Stimulated activated naive CD4-positive, alpha-beta T cell treated with Interleukin-2 at 50 U/mL for 16 hours (primary cell): Measurements from ENCODE around the gene PPP6R1.
"Not testable (repeated sequence)": the region's sequence is repeated elsewhere in the genome, so short reads cannot be mapped to it uniquely, and the experiment has no call there.

Experiments used
- DNase-seq: peaks from one replicate; lab custom pipeline; 2025; lab: John Stamatoyannopoulos, UW

Gene PPP6R1

DNA sequence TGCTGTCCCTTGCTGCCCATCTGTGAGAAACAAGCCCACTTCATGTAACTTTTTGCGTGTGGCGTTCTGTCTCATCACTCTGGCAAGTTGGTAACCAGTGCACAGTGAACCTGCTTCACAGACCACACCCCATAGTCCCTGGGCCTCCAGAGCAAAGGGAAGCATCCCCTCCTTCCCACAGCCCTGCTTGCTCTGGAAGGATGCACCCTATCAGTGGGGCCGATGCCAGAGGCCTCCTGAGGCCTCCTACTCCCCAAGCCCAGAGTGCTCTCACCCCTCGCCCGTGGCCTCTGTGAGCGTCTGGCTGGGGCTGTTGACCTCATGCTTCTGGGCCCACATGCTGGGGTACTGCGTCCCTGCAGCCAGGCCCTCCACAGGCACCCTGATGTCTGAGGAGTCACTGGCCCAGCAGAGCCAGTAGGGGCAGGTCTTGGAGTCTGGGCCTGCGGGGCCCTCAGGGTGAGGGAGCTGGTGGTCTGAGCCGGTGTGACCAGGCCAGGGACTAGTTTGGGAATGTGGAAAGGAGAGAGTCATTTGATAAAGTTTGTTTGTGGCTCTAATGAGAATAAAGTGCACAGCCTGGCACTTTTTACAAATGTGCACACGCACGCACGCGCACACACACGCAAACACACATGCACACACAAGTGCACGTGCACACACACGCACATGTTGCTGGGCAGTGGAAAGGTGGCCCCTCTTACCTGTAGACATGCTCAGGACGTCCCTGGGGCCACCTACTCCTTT is 35.4 kb downstream of the PPP6R1 start:
- no peak for DNase-seq

DNA sequence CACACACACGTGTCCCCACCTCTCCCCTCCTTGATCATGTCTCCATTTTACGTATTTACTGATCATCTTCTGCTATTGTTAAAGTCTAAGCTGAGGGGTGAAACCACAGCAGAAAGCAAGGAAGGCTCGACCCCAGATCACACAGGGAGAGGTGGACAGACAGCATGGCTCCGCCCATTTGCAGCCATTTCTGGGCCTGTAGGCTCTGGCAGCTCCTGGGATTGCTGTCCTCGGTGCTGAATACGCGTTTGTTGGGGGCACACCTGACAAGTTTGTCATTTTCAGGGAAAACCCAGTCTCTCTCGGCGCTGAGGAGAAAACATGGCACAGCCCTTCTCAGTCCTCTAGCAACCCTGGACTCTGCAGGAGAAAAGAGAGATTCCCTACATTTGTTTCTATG is 38.3 kb downstream of the PPP6R1 start:
- DNase-seq: no peak

DNA sequence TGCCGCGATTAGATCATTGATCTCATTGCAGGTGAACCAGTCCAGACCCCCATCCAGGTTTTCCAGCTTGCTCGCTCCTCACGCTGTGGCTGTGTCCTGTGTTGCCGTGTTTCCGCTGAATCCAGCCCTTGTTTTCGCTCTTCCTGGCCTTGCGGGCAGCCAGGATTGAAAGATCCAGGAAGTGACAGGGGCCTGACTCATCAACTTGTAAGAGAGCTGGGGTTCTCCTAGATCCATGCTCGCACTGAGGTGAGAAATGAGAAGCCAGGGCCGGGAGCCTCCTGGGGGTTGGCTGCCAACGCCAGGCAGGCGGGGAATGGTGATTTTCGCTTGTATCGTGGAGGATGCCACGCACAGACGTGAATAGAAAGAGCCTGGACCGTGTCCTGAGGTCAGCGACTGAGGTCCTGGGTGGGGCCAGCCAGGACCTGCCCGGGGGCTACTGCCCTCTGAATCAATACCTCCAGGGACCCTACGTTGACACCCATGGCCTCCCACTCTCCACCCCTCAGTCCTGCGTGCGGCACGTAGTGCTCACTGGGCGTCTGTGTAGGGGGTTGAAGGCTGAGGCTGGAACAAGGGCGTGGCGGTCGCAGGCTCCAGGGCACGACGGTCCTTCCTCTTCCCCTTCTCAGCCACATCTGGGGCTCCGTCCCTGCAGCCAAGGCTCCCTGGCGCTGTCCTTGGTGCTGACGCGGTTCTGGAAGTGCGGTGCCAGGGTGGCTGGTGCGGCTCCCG is 42.2 kb downstream of the PPP6R1 start:
- DNase-seq: peak; percentile 29

DNA sequence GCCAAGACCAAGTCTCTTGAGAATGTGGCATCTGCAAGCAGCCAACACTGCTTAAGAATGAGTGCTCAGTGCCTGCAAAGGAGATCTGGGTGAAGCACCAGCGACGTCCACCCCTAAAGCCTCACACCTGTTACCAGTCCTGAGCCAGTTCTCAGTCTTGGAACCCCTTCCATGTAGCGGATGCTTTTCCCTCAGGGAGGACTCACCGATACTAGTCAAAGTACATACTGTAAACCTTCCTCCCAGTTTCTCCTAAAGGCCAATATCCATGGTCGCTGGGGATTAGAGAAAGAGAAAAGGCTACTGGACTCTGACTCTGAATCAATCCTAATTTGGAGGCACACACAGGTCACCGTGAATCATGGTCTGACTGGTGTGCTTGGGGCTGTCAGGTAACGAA is 45.3 kb downstream of the PPP6R1 start:
- no peak for DNase-seq

DNA sequence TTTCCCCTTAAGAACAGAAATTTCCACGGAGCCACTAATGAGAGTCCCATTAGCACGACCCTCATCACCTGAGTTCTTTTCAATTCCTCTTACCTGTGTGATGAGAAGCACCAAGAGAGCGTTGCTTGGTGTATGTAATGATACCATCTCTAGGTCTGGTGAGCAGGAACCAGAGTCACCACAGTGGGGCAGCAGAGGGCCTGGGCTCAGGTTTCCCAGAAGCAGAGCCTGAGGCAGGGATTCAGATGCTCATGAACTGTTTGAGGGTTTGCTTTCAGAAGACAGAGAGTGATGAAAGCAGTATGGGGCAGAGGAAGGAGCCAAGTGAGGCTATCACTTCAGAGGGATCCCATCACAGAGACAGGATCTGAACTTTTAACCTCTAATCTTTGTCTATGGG is 46.4 kb downstream of the PPP6R1 start:
- DNase-seq: peak; percentile 27

DNA sequence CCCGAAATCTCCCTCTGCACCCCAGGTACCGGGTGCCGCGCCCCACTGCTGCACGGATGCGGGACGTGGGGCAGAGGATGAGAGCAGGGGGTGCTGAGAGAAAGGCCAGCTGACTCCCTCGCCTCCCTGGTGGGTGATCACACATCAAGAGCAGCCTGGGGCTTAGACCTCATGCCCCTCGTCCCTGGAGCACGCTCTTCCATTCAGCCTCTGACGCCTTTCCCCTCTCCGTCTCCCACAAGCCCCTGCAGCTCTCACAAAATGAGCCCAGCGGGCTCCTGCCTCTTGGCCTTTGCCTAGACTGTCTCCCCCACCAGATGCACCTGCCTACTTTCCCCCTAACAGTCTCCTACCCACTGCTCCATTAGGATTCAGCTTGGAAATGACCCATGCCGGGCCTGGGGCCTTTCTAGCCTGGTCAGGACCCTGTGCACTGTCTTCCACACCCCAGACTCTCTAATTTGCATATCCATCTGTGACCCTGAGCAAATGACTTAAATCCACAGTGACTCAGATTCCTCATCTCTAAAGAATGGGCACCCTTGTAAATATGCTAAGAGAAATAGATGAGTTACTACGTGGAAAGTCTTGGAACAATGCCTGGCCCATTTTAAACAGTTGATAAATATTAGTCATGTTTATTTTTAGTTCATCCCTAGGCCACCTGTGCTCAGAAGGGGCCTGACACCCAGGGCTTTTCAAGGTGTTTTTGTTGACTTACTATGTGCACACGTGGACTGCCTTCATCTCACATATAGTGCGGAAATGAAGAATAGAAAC is 48.9 kb downstream of the PPP6R1 start:
- no peak for DNase-seq

DNA sequence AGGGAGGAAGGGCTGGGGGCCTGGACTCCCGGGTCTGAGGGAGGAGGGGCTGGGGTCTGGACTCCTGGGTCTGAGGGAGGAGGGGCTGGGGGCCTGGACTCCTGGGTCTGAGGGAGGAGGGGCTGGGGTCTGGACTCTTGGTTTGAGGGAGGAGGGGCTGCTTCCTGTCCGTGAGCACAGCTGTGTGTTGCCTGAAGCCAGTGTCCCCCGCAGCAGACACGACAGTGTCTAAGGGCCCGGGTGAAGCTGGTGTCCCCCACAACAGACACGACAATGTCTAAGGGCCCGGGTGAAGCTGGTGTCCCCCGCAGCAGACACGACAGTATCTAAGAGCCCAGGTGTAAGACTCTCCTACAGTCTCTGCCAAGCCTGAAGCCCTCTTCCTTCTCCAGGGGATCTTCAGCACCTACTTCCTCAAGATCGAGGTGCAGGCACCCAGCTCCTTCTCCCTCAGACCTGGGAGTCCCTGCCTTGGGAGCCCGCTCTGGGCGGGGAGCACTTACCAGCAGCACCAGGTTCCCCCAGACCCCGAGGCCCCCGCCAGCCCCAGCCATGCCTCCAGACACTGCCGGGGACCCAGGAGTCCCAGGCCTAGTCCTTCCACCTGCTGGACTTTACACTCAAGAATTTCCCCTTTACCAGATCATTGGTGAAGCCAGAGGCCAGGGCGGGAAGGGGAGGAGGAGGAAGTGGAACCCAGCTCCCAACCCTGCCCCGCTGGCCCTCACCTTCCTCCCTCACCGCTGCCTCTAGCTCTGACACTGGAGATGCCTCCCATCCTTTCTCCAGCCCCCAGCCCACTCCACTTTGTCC is 49.7 kb downstream of the PPP6R1 start, which contains the start of gene PTPRH:
PTPRH (minus strand) TSS at position 622 of the 813 bp plus-strand sequence; CDS start at position 554, 68 bp downstream.
- peak; percentile 5 for DNase-seq

DNA sequence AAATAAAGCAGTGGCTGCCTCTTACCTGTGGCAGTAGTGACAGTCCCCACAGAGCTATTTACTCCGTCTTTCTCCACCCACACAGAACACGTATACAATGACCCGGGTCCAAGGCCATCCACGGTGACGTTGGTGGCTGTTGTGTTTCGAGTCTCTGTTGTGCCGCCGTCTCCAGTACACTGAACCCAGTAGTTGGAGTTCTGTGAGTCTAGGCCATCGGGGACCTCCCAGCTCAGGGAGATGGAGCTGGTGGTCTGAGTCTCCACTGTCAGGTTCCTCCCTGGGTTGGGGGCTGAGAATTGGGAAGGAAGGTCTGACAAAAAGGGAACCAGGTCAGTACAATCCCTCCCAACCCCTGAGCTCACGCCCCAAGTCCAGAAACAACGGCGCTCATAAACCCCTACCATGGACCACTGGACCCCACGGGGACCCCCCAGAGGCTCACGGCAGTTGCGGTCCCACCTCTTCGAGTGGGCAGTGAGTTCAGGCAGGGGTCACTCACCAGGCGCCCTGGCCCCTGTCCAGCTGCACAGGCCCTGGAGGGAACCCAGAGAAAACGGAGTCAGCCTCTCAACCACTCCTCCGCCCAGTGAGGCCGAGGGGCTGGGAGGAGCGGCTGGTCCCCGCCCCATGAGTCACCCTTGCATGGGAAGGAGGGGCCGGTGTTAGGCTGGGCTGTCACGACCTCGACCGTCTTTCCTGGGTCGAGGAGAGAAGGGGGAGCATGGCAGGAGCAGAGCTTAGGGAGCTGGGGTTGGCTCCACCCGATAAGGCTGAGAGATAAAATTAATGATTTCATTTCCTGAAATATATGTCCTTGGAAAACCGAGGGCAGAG is 51.9 kb downstream of the PPP6R1 start:
- peak; percentile 29 for DNase-seq

DNA sequence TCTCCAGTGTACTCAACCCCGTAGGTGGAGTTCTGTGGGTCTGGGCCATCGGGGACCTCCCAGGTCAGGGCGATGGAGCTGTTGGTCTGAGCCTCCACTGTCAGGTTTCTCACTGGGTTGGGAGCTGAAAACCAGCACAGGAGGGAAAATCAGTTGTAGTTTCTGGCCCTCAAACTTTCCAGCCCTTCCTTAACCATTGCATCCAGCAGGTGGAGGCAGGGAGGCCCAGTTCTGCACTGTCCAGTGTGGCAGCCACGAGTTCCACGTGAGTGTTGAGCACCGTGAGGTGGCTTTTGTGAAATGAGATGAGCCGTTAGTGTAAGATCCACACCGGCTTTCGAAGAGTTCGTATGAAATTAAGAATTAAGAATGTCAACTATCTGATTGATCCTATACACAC is 56.6 kb downstream of the PPP6R1 start:
- not testable (repeated sequence) for DNase-seq

DNA sequence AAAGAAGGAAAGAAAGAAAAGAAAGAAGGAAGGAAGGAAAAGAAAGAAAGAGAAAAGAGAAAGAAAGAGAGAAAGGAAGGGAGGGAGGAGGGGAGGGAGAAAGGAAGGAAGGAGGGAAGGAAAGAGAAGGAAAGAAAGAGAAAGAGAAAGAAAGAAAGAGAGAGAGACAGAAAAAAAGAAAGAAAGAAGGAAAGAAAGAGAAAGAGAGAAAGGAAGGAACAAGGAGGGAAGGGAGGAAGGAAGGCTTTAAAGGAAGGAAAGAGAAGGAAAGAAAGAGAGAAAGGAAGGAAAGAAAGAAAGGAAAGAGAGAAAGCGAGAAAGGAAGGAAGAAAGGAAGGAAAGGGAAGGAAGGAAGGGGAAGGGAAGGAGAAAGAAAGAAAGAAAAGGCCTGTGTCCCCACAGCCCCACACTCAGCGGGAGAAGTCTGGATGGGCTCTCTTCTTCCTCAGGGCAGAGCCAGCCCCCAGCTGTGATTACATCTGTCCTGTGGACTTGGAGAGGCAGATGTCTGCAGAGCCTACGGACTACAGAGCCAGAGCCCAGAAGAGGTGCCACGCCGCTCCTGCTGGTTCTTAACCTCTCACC is 59.1 kb downstream of the PPP6R1 start:
- DNase-seq: no peak

DNA sequence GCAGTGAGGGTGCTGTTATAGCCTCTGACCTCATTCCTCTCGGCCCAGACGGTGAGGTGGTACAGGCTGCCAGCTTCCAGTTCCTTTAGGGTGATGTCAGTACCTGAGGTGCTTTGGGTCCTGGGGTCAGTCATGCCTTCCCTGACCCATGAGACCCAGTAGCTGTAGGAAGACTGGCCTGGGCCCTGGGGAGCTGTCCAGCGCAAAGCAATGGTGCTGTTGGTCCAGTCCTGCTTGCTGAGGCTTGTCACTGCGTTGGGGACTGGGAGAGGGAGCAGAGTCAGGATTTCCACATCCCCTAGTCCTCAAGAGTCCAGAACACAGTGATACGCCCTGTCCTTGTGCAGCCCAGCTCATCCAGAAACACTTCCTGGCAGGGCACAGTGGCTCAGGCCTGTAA is 60.2 kb downstream of the PPP6R1 start:
- no peak for DNase-seq

DNA sequence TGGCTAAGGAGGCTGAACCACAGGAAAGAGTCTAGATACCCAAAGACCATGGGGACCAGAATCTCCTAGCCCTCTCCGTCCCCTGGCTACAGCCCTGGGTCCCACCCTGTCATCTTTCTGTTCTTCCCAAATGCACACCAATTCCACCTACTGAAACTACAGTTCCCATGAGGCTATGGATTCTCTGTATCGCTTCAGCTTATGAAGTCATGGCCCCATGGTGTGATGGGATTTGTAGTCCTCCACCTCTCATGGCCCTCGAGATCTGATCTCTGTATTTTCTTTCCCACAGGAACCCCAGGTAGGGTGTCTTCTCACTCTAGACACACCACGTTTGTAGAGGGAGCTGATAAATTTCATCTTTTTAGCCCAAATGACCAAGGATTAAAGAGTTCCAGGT is 61.3 kb downstream of the PPP6R1 start:
- DNase-seq: no peak

DNA sequence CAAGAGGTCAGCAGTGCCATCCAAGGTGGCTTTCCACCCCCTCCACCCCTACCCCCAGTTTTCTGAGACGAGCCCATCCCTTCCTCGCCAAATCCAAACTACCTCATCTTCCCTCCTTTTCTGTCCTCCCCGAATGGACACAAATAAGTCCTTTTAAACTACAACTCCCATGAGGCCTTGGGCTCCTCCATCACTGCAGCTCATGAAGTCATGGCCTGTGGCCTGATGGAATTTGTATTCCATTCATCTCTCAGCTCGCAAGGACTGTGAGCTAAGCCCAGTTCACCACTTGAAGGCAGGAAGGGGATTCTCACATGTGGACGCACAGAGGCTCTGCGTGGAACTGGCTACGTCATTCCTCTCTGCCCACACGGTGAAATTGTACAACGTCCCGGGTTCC is 62.0 kb downstream of the PPP6R1 start:
- no peak for DNase-seq

DNA sequence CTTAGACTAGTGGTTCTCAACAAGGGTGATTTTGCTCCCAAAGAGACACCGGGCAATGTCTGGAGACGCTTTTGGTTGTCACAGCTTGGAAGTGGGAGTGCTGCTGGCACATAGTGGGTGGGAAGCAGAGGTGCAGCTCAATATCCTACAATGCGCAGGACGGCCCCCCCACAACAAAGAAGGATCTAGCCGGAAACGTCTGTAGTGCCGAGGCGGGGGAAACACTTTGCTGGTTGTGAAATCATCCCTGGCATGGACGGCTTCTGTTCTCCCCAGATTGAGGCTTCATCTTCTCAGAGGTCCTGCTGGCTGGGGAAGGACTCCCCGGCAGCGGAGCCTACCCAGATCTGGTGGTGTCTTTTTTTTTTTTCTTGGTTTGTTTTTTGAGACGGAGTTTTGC is 65.3 kb downstream of the PPP6R1 start:
- no peak for DNase-seq

DNA sequence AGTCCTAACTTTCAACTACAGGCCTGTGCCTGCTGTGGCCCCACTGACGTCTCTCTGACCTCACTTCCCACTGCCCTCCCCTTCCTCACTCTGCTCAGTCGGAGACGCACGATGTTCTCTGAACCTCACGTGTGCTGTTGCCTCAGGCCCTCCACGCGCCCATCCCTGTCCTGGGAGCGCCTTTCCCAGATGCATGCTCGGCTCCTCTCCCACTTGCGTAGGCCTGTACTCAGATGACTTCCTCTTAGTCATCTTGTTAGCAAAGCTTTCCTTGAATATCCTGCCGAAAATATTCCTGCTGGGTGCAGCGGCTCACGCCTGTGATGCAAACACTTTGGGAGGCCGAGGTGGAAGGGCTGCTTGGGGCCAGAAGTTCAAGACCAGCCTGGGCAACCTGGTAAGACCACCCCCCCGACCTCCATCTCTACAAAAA is 69.4 kb downstream of the PPP6R1 start:
- no peak for DNase-seq

DNA sequence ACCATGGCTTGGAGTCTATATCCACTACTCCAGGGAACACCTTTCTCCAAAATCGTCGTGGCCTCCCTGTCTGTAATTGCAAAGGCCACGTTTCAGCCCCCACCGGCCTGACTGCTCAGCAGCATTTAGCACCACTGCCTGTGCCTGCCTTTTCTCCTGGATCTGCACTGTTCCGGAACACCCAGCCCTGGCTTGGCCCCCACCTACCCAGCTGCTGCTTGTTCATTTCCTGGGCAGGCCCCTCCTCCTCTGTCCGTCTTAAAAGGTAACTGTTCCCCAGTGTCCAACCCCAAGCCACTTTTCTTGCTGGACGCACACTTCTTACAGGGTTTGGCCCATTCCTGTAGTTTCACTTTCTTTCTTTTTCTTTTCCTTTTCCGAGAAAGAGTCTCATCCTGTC is 70.2 kb downstream of the PPP6R1 start:
- no peak for DNase-seq

DNA sequence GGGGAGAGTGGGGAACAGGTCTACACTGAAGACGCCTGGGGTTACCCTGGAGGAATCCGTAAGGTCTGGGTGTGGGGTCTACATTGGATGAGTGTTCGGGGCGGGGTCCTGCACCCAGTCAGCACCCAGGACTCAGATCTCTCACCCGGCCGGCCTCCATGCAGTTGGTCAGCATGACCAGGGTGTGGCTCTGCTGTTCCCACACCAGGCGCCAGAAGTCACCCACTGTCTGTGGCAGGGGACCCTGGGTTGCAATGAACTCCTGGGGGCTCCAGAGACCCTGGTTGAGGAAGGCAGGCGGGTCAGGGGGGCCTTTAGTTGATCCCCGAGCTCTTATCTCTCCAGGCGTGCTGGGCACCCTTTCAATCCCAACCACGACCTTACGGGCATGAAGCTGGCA is 72.7 kb downstream of the PPP6R1 start:
- no peak for DNase-seq

DNA sequence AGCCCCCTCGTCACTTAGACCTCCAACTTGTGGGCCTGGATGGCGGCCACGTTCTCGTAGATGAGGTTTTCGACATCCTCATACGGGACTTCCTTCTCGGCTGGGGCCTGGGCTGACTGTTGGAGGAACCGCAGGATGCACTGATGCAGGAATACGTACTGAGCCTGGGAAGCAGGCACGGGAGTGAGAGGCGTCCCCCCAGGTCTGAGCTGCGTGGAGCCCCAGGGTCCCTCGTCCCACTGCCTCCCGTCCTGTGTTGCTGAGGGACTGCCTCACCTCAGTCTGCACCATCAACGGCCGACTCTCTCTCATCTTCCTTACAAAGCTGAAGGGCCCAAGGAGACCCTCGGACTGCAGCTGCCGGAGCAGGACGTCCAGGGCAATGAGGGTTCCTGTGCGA is 77.1 kb downstream of the PPP6R1 start:
- no peak for DNase-seq
